Mononuclear cell (primary cell): ENCODE measurements around the gene IL1R2. TPM values are rescaled to one million over a fixed set of nuclear protein-coding genes. Genes with fewer than 3 reads are reported as not detected.

ENCODE experiments used
- H3K27me3 ChIP-seq: 2 replicates; pipeline ENCODE4 v1.6.0; 2011; ENCODE audit warnings: low read length, control low read depth; ENCODE audit not compliant: insufficient read depth
- H3K4me1 ChIP-seq: 2 replicates; pipeline ENCODE4 v1.5.1; 2011; ENCODE audit warnings: mild to moderate bottlenecking, low read length, control low read depth; ENCODE audit not compliant: insufficient read depth
- H3K4me3 ChIP-seq: 2 replicates; pipeline ENCODE4 v1.5.1; 2011; ENCODE audit warnings: mild to moderate bottlenecking, low read length, moderate library complexity
- H3K9me3 ChIP-seq: 2 replicates; pipeline ENCODE4 v1.5.1; 2011; ENCODE audit warnings: low read depth, mild to moderate bottlenecking, control low read depth, low read length
- total RNA-seq: library from RNA; depleted of rRNA; stranded (reverse); fragments of >200 nt; gene quantifications from one replicate; pipeline ENCODE4 v1.2.3, GENCODE V29; 2012

Gene IL1R2
- total RNA-seq, 1 donor, result 1.4 TPM

DNA sequence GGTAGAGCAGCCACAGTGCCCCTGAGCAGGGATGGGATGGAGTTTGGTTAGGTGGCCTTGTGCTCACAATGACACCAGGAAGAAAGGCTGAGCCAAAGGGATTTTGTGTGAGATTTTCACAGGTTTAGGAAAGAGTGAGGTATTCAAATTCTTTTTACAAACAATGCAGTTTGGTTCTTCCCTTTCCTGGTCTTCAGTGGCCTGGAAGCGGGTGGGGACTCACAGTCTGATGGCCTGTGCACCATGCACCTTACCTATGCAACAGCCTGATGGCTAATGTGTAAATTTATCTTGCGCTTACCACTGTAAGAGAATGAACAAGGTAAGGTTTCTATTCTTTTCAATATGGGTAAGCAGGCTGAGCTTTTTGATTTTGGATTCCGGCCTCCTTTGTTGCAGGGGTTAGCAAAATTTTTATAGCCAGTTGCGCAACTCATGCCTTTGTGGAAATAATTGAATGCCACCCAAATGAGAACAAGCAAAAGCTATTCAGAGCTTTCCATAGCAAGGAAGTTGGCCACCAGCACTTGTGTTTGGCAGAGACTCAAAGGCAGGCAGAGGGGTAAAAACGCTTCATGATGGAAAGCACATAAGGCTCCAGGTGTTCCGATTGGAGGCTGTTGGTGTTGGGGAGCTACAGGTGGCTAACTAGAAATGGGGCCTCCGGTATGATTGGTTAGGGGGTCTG is 23.8 kb upstream of the IL1R2 start:
- Histone ChIP-seq H3K4me3 (no peak overlapping the region), H3K4me1 (peaks cover 35% of the 10 kb centered on the region), H3K9me3 (no peaks in the 10 kb centered on the region), H3K27me3 (no peaks in the 10 kb centered on the region)

DNA sequence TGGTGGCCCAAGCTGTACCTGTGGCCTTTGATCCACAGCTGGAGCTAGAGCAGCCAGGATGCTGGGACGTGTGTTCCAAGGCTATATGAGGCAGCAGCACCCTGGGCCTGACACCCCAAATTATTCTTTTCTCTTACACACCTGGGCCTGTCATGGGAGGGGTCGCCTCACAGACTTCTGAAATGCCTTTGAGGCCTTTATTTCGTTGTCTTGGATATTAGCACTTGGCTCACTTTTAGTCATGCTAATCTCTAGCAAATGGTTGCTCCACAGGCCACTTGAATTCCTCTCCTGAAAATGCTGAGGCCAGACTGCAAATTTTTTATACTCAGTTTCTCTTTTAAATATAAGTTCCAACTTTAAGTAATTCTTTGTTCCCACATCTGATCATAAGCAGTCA is 22.0 kb upstream of the IL1R2 start:
- no peaks in the 10 kb centered on the region for H3K27me3 ChIP-seq
- H3K9me3 ChIP-seq, result no peaks in the 10 kb centered on the region
- no peak overlapping the region for H3K4me3 ChIP-seq
- peaks cover 42% of the 10 kb centered on the region for H3K4me1 ChIP-seq

DNA sequence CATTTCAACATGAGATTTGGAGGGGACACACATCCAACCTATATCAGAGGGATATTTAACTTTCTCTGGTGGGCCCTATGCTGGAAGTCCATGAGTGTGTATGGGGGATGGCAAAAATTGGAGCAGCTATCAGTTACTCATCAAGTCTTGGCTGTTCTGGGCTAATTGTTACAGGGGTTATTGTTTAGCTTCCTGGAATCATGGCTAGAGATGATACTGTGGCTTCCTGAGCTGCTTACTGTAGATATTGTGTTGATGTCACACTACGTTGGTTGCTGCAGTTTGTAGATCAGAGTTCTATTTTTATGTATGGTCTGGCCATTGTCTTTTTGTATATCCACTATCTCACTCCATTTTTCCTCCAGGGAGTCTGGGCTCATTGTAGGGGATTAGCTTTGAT is 20.9 kb upstream of the IL1R2 start:
- no peaks in the 10 kb centered on the region for H3K27me3 ChIP-seq
- peaks cover 42% of the 10 kb centered on the region for H3K4me1 ChIP-seq
- H3K9me3 ChIP-seq, result no peaks in the 10 kb centered on the region
- H3K4me3 ChIP-seq, result no peak overlapping the region

DNA sequence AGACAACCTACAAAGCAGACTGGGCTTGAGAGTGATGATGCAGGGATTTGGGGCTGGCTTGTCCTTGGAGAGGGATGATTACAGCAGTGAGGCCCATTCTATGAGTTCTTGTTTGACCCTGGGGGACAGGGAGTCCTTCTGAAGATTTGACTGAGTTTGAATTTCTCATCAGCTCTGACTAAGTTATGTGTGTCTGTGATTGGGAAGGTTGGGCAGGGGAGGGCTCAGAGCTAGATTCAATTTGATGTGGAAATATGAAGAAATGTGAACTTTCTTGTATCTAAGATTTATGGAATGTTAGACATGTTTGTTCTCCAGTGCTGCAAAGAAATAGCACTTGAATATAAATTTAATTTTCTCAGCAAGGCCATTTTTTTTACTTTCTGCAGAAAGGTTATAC is 19.9 kb upstream of the IL1R2 start:
- peaks cover 42% of the 10 kb centered on the region for H3K4me1 ChIP-seq
- H3K4me3 ChIP-seq, result no peak overlapping the region
- no peaks in the 10 kb centered on the region for H3K27me3 ChIP-seq
- H3K9me3 ChIP-seq, result no peaks in the 10 kb centered on the region

DNA sequence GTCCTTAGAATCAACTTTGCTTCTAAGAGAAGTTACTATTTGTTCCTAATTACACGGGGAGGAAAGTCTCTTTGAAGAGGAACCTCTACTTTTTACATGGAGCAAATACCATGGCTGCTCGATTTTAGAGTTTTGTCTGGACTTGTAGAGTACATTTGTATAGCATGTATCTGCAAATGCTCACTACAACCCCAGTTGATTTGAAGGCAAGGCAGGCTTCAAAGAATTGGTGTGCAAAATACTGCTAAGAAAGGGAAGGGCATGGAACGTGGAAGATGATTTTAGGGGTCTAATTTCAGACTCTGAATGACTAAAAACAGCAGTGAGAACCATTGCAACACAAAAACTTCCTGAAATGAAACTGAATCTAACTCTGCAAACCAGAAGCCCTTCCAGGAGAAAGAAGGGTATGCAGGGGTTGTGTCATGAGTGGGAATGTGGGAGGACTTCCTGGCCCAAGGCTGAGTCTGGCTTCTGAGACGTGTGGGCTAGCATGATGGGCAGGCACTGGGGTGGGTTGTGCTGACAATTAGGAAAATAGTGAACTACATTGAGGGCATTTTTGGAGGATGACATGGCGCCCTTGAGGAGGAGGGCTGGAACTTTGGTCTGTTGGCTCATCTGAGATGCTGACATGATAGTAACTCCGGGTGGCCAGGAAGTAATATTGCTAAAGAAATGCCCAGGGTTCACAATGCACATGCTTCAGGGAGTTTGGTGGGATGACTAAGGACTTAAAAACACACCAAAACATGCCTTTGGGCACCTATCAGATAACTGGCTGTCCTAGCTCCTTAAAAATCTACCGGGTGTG is 18.9 kb upstream of the IL1R2 start:
- H3K27me3 ChIP-seq, result no peaks in the 10 kb centered on the region
- H3K9me3 ChIP-seq, result no peaks in the 10 kb centered on the region
- H3K4me1 ChIP-seq, result peaks cover 37% of the 10 kb centered on the region
- no peak overlapping the region for H3K4me3 ChIP-seq

DNA sequence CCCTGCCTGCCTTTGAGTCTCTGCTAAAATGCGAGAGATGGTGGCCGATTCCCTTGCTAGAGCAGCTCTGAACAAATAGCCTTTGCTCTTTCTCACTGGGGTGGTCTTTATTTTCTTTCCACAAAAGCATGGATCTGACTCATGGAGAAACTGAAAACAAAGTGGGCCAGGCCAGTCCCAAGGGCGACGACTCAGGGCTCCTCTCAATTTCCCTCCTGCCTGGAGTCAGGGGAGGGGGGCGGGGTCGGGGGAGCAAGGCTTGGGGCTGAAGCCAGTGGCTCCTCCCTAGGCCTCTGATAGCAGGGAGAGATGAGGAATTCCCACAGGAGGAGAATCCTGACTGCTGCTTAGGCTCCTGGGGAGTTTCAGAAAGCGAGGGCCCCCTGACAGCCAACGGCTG is 17.1 kb upstream of the IL1R2 start:
- Histone ChIP-seq H3K4me1 (peaks cover 26% of the 10 kb centered on the region), H3K27me3 (no peaks in the 10 kb centered on the region), H3K4me3 (no peak overlapping the region), H3K9me3 (no peaks in the 10 kb centered on the region)

DNA sequence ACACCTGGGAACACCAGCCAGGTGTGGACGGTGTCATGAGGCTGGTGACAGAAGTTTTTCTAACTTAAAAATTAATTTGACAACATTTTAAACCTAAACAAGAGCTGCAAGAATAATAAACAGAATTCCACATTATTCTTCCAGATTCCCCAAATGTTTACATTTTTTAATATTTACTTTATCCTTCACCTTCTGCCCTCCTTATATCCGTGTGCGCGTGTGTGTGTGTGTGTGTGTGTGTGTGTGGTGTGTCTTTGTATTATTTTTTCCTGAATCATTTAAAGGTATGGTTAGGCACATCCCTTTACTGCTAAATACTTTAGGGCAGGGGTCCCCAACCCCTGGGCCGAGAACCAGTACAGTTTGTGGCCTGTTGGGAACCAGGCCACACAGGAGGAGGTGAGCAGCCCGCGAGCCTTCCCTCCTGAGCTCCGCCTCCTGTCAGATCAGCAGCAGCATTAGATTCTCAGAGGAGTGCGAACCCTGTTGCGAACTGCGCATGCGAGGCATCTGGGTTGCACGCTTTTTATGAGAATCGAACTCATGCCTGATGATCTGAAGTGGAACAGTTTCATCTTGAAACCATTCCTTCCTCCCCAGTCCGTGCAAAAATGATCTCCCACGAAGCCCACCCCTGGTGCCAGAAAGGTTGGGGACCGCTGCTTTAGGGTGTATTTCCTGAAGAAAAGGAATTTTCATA is 16.4 kb upstream of the IL1R2 start:
- H3K9me3 ChIP-seq, result no peaks in the 10 kb centered on the region
- H3K4me1 ChIP-seq, result peaks cover 26% of the 10 kb centered on the region
- H3K4me3 ChIP-seq, result no peak overlapping the region

DNA sequence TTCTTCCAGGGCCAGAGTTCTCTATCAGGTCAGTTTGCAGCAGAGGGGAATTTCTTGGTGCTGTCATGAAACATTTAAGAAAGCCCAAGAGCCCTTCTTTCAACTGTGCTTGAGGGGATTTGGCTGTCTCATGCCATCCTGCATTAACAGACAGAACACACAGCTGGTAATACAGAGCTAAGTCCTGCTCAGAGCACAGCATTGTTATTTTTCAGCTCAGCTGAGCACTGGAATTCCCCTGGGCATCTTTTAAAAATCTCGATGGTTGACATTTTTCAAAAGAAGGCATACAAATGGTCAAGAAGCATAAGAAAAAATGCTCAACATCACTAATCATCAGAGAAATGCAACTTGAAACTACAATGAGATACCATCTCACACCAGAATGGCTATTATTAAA is 14.9 kb upstream of the IL1R2 start:
- H3K27me3 ChIP-seq, result no peaks in the 10 kb centered on the region
- no peaks in the 10 kb centered on the region for H3K9me3 ChIP-seq
- H3K4me3 ChIP-seq, result no peak overlapping the region
- peaks cover 23% of the 10 kb centered on the region for H3K4me1 ChIP-seq

More for the DNA sequence above, 16.4 kb upstream of the IL1R2 start:
- no peaks in the 10 kb centered on the region for H3K27me3 ChIP-seq

DNA sequence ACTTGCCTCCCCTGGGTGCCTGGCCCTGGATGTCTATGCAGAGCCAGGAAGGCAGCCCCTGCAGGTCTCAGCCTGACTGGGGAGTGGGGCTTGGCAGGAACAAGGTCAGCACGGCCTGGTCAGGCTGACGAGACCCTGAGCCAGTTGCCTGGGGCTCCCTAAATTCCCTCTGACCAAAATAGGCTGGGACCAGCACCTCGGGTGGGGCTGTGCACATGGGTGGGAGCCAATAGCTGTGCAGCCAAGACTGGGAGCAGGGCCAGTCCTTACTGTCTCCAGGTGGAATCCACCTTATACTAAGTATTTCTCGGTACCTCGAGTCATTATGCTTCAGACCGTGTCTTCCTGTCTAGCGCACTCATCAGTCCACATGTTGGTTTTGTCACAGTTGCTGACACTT is 11.4 kb upstream of the IL1R2 start:
- Histone ChIP-seq H3K4me1 (no peaks in the 10 kb centered on the region), H3K4me3 (no peak overlapping the region), H3K9me3 (no peaks in the 10 kb centered on the region), H3K27me3 (no peaks in the 10 kb centered on the region)

DNA sequence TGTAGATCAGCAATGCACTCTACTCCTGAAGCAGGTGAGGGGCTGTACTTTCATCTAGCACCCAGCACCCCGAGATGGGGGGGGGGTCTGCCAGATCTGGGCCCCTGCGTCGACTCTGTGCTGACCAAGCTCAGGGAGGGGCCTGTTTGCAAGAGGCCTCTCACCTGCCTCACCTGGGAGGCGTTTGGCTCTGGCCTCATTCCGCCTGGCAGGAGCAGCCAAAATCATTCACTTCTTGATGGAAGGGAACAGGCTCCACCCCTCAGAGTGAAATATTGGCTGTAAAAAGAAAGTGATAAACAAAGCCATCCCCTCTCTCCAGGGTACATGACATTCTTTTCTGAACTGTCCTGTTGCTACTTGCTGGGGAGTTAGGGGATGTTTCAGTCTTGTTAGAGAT is 10.7 kb upstream of the IL1R2 start:
- no peaks in the 10 kb centered on the region for H3K4me1 ChIP-seq
- H3K9me3 ChIP-seq, result no peaks in the 10 kb centered on the region
- no peak overlapping the region for H3K4me3 ChIP-seq
- no peaks in the 10 kb centered on the region for H3K27me3 ChIP-seq

DNA sequence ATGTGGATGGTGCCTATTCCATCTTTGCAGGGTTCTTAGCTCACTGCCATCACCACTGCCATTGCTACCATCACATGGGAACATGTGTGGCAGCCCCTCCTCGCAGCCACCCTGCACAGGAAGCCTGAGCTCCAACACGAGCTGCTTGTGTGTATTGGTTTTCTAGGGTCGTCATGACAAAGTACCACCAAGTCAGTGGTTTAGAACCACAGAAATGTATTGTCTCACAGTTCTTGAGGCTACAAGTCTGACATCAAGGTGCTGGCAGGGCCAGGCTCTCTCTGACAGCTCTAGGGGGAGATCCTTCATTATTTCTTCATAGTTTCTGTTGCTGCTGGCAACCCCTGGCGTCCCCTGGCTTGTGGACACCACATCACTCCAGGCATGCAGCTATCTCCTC is 10.3 kb upstream of the IL1R2 start:
- H3K4me1 ChIP-seq, result peaks cover 3% of the 10 kb centered on the region
- H3K9me3 ChIP-seq, result no peaks in the 10 kb centered on the region
- no peak overlapping the region for H3K4me3 ChIP-seq
- no peaks in the 10 kb centered on the region for H3K27me3 ChIP-seq

DNA sequence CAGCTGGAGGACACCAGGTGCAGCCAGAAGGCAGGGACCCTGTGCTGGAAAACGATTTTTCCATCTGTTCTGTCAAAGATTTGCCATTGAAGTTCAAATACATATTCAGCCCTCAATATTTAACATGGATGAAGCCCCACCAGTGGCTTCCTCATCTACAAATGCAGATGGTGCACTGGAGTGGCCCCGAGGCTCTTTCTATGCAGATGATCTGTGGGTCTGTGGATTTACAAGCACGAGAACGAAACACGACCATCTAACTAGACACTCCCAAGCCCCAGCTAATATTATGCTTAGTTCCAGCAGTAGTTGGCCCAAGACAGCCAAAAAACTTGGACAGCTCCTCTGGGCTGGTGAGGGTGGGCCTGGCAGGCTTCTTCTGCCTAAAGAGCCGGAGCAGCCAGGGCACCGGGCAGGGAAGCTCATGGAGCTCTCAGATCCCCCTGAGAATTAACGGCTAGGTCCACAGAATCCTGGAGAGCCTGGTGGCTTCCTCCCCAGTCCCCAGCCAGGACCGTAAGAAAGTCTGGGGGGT is 9.2 kb upstream of the IL1R2 start:
- H3K4me1 ChIP-seq, result peaks cover 7% of the 10 kb centered on the region
- H3K9me3 ChIP-seq, result no peaks in the 10 kb centered on the region
- no peak overlapping the region for H3K4me3 ChIP-seq
- H3K27me3 ChIP-seq, result no peaks in the 10 kb centered on the region

DNA sequence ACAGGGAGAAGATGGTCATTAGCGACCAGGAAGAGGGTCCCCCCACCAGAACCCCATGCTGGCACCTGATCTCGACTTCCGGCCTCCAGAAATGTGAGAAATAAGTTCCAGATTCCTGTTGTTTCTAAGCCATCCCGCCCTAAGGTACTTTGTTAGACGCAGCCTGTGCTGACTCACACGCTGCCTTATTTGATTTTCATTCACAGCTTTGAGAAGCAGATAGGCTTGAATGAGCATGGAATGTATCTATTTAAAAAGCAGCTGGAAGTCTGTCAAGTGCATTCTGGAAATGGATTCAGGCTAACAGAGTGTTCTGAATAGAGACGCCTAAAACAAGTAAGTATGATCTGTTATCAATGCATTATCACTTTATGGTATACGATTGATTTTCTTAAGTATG is 8.3 kb upstream of the IL1R2 start:
- peaks cover 13% of the 10 kb centered on the region for H3K4me1 ChIP-seq
- no peaks in the 10 kb centered on the region for H3K9me3 ChIP-seq
- H3K27me3 ChIP-seq, result no peaks in the 10 kb centered on the region
- no peak overlapping the region for H3K4me3 ChIP-seq

DNA sequence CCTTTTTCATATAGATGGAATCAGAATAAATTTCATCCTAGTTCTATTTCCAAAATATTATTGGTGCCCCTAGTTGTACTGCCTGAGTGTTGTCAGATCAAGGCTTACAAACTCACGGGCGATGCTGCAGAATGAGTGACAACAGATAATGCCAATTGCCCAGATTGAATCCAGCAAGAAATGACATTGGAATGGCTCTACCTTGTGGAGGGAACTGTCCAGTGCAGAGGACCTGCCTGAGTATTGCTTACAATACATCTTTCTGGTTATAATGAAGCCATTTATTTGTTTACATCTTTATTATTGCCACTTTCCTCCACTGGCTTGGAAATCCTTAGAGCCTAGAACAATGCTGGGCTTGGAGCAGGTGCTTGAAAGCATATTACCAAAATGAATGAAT is 7.8 kb upstream of the IL1R2 start:
- Histone ChIP-seq H3K27me3 (no peaks in the 10 kb centered on the region), H3K4me1 (peaks cover 13% of the 10 kb centered on the region), H3K9me3 (no peaks in the 10 kb centered on the region), H3K4me3 (no peak overlapping the region)

DNA sequence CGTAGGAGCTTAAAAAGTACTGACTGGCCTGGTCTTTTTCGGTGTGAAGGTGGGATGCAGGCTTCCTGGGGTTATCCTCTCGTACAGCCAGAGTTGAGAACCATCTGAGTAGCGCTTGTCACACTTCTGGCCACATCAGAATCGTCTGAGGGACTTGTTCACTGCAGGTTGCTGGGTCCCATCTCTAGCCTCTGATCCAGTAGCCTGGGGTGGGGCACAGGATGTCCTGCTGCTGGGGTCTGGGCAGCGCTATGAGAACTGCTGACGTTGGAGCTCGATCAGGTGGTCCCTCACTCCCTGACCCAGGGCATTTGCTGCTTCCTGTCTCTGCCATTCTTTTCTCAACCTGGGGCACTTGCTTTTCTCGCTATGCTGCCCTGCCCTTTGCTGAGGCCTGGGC is 7.1 kb upstream of the IL1R2 start:
- no peaks in the 10 kb centered on the region for H3K27me3 ChIP-seq
- H3K9me3 ChIP-seq, result no peaks in the 10 kb centered on the region
- no peak overlapping the region for H3K4me3 ChIP-seq
- peaks cover 19% of the 10 kb centered on the region for H3K4me1 ChIP-seq
